Fibroblast of lung (primary cell): ENCODE results near the gene DTD1. TPM values are rescaled to one million over a fixed set of nuclear protein-coding genes. Genes with fewer than 3 reads are reported as not detected.

Source experiments
- DNase-seq, 2 donors: peaks; one replicate each; pipeline versions ENCODE4 v3.0.0 to v3.0.0-alpha.2; 2010; ENCODE audit warnings: low read depth in 2 of 2
- H2AFZ ChIP-seq: 2 replicates; pipeline ENCODE4 v1.5.1; 2012; ENCODE audit warnings: low read length, control low read depth, inconsistent platforms
- H3K27ac ChIP-seq: 2 replicates; pipeline ENCODE4 v1.5.1; 2011; ENCODE audit warnings: low read length, control low read depth; ENCODE audit not compliant: insufficient read depth
- H3K27me3 ChIP-seq: 2 replicates; pipeline ENCODE4 v1.5.1; 2011; ENCODE audit warnings: mild to moderate bottlenecking, low read length; ENCODE audit not compliant: control insufficient read depth, insufficient read depth
- H3K36me3 ChIP-seq: 2 replicates; pipeline ENCODE4 v1.5.1; 2011; ENCODE audit warnings: low read length; ENCODE audit not compliant: control insufficient read depth, insufficient read depth
- H3K4me1 ChIP-seq: 2 replicates; pipeline ENCODE4 v1.5.1; 2011; ENCODE audit warnings: low read length; ENCODE audit not compliant: control insufficient read depth, insufficient read depth; ENCODE audit errors: extremely low read depth
- H3K4me2 ChIP-seq: 2 replicates; pipeline ENCODE4 v1.5.1; 2011; ENCODE audit warnings: low read length, control low read depth; ENCODE audit not compliant: insufficient read depth; ENCODE audit errors: extremely low read depth
- H3K4me3 ChIP-seq, 4 experiments: fragments of 200-600 bp in 1 of 4; sonication (generic) in 1 of 4; replicated peaks in 1 of 4; 2 replicates each; pipeline ENCODE4 v1.5.1; 2011 to 2016; ENCODE audit warnings: low read length in 4 of 4, low read depth in 3 of 4, mild to moderate bottlenecking in 3 of 4, control low read depth in 2 of 4, inconsistent platforms in 1 of 4, mixed read lengths in 1 of 4; ENCODE audit not compliant: insufficient read depth in 1 of 4; ENCODE audit errors: control extremely low read depth in 1 of 4
- H3K79me2 ChIP-seq: 2 replicates; pipeline ENCODE4 v1.5.1; 2012; ENCODE audit warnings: mild to moderate bottlenecking, low read length, inconsistent platforms; ENCODE audit not compliant: control insufficient read depth, insufficient read depth
- H3K9ac ChIP-seq: 2 replicates; pipeline ENCODE4 v1.5.1; 2011; ENCODE audit warnings: mild to moderate bottlenecking, low read length, control low read depth; ENCODE audit not compliant: insufficient read depth
- H3K9me3 ChIP-seq: 2 replicates; pipeline ENCODE4 v1.5.1; 2012; ENCODE audit warnings: low read depth, low read length; ENCODE audit not compliant: control insufficient read depth, insufficient read depth
- H4K20me1 ChIP-seq: 2 replicates; pipeline ENCODE4 v1.5.1; 2011; ENCODE audit warnings: low read length; ENCODE audit not compliant: control insufficient read depth, insufficient read depth; ENCODE audit errors: extremely low read depth
- EZH2 ChIP-seq: IDR thresholded peaks from 2 replicates; pipeline ENCODE4 v1.5.1; 2012; ENCODE audit warnings: low read length, control low read depth, mild to moderate bottlenecking; ENCODE audit errors: missing control alignments
- polyA plus RNA-seq, 2 donors: library from polyadenylated mRNA; depleted of rRNA in 1 of 2; stranded (reverse) in 1 of 2; unstranded in 1 of 2; fragments of >200 nt; gene quantifications; 2 replicates each; pipeline ENCODE4 v1.2.1, GENCODE V29; 2011 to 2012; ENCODE audit warnings: missing spikeins in 1 of 2
- total RNA-seq: library from RNA; depleted of rRNA; stranded (reverse); fragments of >200 nt; gene quantifications from 2 replicates; pipeline ENCODE4 v1.2.1, GENCODE V29; 2014
- TF ChIP-seq, protein P1 (sequence below), 2 donors: IDR thresholded peaks in 1 of 2; conservative IDR thresholded peaks in 1 of 2; 1 replicate in 1 of 2; 2 replicates in 1 of 2; pipeline ENCODE4 v1.5.1; 2011 to 2012; ENCODE audit warnings: low read length in 2 of 2, control low read depth in 1 of 2, inconsistent platforms in 1 of 2, low read depth in 1 of 2, mild to moderate bottlenecking in 1 of 2

The DTD1 gene
- total and polyA plus RNA-seq, 2 donors (not counting 1 experiment from before 2014, with no cell fraction given), result 60.8 to 71.0 TPM

DNA sequence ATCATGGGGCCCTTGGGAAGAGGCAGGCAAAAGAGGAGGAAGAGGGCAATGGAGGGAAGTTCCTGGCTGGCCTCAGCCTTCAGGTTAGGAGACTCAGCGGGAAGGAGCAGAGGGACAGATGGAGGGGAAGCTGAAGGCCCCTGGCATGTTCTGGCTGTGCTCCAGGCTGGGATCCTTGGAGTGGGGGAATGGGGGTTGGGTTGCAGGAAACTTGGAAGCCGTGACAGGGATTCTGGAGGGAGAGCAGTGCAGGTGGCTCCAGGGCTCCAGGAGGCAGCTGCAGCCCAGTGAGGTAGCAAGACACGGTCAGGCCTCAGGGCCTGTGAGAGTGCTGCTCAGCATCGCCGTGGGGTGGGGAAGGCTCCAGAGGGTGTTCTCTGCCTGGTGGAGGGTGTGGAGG is 161.1 kb downstream of the DTD1 start:
- Histone ChIP-seq H4K20me1 (no peaks in the 10 kb centered on the region), H3K4me3 (no peak overlapping the region), H3K27me3 (no peaks in the 10 kb centered on the region), H3K79me2 (no peaks in the 10 kb centered on the region), H2AFZ (no peak overlapping the region), H3K36me3 (no peaks in the 10 kb centered on the region), H3K27ac (no peak overlapping the region), H3K4me1 (no peaks in the 10 kb centered on the region), H3K4me2 (no peak overlapping the region), H3K9ac (no peak overlapping the region), H3K9me3 (no peaks in the 10 kb centered on the region)
- no peak for DNase-seq
- TF ChIP-seq, protein P1, sequence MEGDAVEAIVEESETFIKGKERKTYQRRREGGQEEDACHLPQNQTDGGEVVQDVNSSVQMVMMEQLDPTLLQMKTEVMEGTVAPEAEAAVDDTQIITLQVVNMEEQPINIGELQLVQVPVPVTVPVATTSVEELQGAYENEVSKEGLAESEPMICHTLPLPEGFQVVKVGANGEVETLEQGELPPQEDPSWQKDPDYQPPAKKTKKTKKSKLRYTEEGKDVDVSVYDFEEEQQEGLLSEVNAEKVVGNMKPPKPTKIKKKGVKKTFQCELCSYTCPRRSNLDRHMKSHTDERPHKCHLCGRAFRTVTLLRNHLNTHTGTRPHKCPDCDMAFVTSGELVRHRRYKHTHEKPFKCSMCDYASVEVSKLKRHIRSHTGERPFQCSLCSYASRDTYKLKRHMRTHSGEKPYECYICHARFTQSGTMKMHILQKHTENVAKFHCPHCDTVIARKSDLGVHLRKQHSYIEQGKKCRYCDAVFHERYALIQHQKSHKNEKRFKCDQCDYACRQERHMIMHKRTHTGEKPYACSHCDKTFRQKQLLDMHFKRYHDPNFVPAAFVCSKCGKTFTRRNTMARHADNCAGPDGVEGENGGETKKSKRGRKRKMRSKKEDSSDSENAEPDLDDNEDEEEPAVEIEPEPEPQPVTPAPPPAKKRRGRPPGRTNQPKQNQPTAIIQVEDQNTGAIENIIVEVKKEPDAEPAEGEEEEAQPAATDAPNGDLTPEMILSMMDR (conservative IDR thresholded peaks at IDR 0.05 in 1 of 2, IDR thresholded peaks at IDR 0.05 in 1 of 2; ENCODE audit: low read depth in 1 of 2, low read length in 2 of 2), result no peak
- TF ChIP-seq EZH2, result no peak

- Histone ChIP-seq H2AFZ (no peak overlapping the region), H3K4me2 (no peak overlapping the region)
These were observed 161.7 kb downstream of the DTD1 start for GRCh38 chr20:18749528-18749927.

DNA sequence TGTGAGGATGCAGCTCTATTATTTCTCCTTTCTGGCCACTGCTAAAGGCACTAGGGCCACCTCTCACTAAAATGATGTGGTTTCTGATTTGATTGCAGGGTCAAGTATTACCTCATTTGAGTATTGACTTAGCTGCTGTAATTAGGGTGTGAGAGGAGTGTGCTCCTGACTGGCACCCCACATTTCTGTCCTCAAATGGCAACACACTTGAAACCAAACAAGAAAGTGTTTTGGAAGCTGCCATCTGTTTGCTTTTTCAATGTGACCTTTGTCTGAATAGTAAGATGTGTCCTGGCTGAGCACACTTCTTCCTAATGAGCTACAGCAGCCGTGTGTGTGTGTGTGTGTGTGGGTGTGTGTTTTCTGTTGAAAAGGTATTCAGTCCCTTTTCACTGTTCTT is 162.9 kb downstream of the DTD1 start:
- Histone ChIP-seq H3K4me3 (no peak overlapping the region), H3K27ac (no peak overlapping the region)

More at GRCh38 chr20:18749528-18749927, 161.7 kb downstream of the DTD1 start:
- Histone ChIP-seq H3K27me3 (no peaks in the 10 kb centered on the region), H3K4me1 (no peaks in the 10 kb centered on the region), H3K79me2 (no peaks in the 10 kb centered on the region), H3K27ac (no peak overlapping the region), H3K9ac (no peak overlapping the region), H4K20me1 (no peaks in the 10 kb centered on the region), H3K4me3 (no peak overlapping the region), H3K9me3 (no peaks in the 10 kb centered on the region), H3K36me3 (no peaks in the 10 kb centered on the region)
- DNase-seq, result no peak
- TF ChIP-seq EZH2, result no peak
- TF ChIP-seq, protein P1 (conservative IDR thresholded peaks at IDR 0.05 in 1 of 2, IDR thresholded peaks at IDR 0.05 in 1 of 2; ENCODE audit: low read depth in 1 of 2, low read length in 2 of 2), result no peak

More for the DNA sequence above, 162.9 kb downstream of the DTD1 start:
- no peak for DNase-seq
- TF ChIP-seq EZH2, result no peak
- TF ChIP-seq, protein P1 (conservative IDR thresholded peaks at IDR 0.05 in 1 of 2, IDR thresholded peaks at IDR 0.05 in 1 of 2; ENCODE audit: low read depth in 1 of 2, low read length in 2 of 2), result no peak
- H3K9ac ChIP-seq, result no peak overlapping the region
- no peaks in the 10 kb centered on the region for H4K20me1 ChIP-seq
- no peaks in the 10 kb centered on the region for H3K36me3 ChIP-seq
- H3K4me1 ChIP-seq, result no peaks in the 10 kb centered on the region
- no peaks in the 10 kb centered on the region for H3K9me3 ChIP-seq
- no peak overlapping the region for H3K4me2 ChIP-seq
- no peak overlapping the region for H2AFZ ChIP-seq
- no peaks in the 10 kb centered on the region for H3K27me3 ChIP-seq
- H3K79me2 ChIP-seq, result no peaks in the 10 kb centered on the region
